ENCODE measurements around the gene SEMA4D.
A peak's percentile ranks its signal among the peaks of the same experiment; 100 is the strongest.
"Not testable (repeated sequence)": the region's sequence is repeated elsewhere in the genome, so short reads cannot be mapped to it uniquely, and the experiment has no call there.

SEMA4D gene

GRCh38 chr9:89353989-89354388 lies 143.9 kb downstream of the SEMA4D start:
- no peak for DNase-seq (ENCODE audit: low read depth in 2 of 2)

GRCh38 chr9:89352874-89353649 lies 144.9 kb downstream of the SEMA4D start:
- DNase-seq (ENCODE audit: low read depth in 2 of 2): no peak

DNA sequence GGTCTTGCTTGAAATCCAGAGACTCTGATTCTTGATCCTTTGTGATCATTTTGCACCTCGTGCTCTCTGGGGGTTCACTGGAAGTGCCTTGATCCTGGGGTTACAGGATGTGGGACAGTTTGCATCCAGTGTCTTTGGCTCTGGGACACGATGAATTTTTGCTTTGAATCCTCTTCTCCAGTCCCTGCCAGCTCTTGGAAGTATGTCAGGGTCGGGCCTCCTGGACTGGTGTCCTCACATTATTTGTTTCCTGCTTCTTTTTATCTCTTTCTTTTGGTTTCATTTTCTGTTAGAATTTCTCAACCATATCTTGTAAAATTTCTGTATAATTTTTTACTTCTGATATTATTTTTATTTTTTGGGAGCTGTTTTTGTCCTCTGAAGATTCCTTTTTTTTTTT lies 145.5 kb downstream of the SEMA4D start:
- DNase-seq (ENCODE audit: low read depth in 2 of 2): no peak

GRCh38 chr9:89351584-89352300 lies 146.2 kb downstream of the SEMA4D start:
- DNase-seq (ENCODE audit: low read depth in 2 of 2): no peak

- no peak for DNase-seq (ENCODE audit: low read depth in 2 of 2)
These were observed 146.8 kb downstream of the SEMA4D start for GRCh38 chr9:89350988-89351557.

DNA sequence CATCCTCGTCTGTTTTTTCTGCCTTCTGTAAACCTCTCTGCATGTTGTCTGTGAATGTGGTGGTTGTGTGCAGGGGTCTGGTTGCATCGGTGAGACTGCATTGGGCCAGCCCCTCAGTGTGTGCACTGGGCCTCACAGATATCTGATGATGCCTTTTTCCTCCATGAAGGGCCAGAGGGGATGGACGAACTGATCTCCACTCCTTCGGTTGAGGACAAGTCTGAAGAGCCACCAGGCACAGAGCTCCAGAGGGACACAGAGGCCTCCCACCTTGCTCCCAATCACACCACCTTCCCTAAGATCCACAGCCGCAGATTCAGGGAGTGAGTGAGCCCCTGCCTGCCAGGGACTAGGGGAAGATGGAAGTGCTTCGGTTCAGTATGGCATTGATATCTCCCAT lies 148.3 kb downstream of the SEMA4D start:
- no peak for DNase-seq (ENCODE audit: low read depth in 2 of 2)

- no peak for DNase-seq (ENCODE audit: low read depth in 2 of 2)
These were observed 150.3 kb downstream of the SEMA4D start for GRCh38 chr9:89347651-89348050.

DNA sequence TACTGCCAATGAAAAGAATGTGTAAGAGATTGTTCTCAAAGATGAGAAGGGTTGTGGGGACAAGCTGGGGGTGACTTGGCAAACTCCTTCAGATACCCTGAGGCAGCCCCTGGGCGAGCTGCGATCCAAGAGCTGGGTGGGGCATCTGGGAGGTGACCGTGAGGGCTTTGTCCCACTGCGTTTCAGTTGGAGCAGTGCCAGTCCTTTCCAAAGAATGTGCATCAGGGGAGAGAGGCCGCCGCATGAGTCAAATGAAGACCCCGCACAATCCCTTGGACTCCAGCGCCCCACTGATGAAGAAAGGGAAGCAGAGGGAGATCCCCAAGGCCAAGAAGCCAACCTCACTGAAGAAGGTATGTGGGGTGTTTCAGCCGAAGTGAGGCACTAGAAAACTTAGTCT lies 151.2 kb downstream of the SEMA4D start:
- DNase-seq (ENCODE audit: low read depth in 2 of 2): no peak

GRCh38 chr9:89345476-89345875 lies 152.4 kb downstream of the SEMA4D start:
- DNase-seq (ENCODE audit: low read depth in 2 of 2): no peak

GRCh38 chr9:89343812-89344211 lies 154.1 kb downstream of the SEMA4D start:
- not testable (repeated sequence) for DNase-seq (ENCODE audit: low read depth in 2 of 2)

DNA sequence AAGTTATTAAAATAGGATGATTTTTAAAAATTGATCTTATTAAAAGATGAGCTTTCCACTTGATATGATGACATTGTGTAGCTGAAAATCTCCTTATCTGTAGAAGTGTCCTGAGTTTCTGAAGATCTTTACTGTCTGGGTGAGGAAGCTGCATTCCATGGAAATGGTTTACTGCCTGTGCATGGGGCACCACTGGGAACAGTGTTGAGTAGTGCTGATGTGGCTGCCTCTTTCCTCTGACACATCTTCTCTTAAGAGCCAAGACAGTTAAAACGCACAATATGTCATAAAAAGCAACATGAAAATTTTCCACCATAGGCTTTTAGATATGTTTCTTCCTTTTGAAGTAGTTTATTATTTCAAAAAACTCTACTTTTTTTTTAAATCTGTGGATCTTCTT lies 155.0 kb downstream of the SEMA4D start:
- no peak for DNase-seq (ENCODE audit: low read depth in 2 of 2)

GRCh38 chr9:89342213-89342612 lies 155.7 kb downstream of the SEMA4D start:
- DNase-seq (ENCODE audit: low read depth in 2 of 2): no peak

GRCh38 chr9:89340332-89340731 lies 157.6 kb downstream of the SEMA4D start:
- no peak for DNase-seq (ENCODE audit: low read depth in 2 of 2)

- DNase-seq (ENCODE audit: low read depth in 2 of 2): no peak
These were observed 158.1 kb downstream of the SEMA4D start for GRCh38 chr9:89339807-89340206.

DNA sequence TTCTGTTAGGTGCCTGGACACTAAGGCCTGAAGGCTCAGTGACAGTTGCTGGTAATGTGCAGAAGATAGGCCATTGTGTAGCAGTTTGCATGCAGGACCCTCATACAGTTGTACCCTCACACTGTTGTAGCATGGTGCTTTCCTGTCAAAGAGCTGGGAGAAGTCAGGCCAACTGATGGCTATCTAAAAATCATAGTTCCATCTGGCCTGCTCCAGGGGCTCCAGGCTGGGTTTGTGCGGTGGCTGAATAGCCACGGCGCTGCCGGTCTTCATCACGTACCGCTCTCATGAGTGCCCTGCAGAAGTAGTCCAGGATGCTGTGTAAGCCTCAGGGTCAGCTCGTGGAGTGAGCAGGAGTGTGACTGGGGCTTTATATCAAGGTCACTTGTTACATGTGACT lies 167.4 kb downstream of the SEMA4D start:
- no peak for DNase-seq (ENCODE audit: low read depth in 2 of 2)

DNA sequence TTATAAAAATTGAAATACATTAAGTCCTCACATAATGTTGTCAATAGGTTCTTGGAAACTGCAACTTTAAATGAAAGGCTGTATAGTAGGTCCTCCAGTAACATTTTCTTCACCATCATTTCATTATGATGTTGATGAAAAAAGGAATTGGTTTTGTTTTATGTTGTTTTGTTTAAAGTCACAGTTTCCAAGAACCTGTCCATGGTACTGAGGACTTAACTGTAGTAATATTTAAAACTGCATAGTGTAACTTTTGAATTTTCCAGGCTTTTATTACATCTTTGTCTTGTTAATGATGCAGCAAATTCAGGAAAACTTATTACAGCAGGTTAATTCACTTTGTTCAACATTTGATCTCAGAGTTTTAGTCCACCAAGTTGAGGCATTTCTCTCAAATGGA lies 168.0 kb downstream of the SEMA4D start:
- no peak for DNase-seq (ENCODE audit: low read depth in 2 of 2)

GRCh38 chr9:89328064-89328463 lies 169.8 kb downstream of the SEMA4D start:
- DNase-seq (ENCODE audit: low read depth in 2 of 2): no peak

GRCh38 chr9:89325733-89326132 lies 172.2 kb downstream of the SEMA4D start:
- DNase-seq (ENCODE audit: low read depth in 2 of 2): no peak

DNA sequence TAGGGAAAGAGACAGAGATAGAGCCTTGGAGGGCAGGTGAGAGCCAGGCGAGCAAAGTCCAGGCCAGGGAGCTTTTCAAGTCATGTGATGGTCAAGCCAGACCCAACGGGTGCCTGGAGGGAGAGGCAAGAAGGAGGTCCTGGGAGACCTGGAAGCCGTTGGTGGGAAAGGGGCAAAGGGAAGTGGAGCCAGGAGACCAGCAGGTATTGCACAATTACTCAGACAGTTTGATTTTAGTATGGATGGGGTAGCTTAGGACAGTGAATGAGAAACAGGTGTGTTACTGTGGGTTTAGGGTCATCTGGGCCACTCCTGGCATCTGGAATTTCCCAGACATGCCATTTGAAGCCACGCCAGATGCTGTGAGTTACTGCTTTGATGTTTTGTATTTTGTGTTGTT lies 174.5 kb downstream of the SEMA4D start:
- no peak for DNase-seq (ENCODE audit: low read depth in 2 of 2)

DNA sequence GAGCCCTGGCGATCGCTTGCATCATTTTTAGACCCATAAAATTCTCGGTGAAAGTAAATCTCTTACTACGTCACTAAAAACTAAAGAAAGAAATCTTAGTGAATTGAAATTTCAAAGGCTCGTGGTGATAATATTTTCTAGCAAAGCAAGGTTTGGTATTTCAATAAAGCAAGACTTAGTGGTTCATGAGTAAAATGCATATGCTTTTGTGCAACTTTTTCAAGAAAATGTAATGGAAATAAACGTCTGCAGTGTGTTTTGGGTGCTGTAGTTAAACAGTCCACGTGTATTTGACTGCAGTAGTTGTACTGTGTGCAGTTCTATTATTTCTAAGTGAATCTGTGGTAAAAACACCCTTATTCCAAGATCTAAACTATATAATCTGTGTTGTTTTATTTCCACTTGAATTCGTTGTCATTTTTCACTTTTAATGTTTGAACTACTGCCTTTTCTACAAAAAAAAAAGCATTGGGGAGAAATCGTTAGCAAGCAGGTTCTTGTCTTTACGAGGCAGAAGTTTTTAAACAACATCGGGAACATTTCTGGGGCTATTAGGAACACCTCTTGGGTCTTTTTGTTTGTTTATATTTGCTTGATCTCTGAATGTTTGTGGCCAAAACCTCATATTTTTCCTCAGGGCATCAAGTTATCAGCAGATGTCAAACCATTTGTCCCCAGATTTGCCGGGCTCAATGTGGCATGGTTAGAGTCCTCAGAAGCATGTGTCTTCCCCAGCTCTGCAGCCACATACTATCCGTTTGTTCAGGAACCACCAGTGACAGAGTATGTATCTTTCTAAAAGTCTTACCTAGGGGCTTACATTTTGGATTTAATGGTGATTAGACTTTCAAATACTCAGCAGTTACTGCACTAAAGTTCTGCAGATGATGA lies 178.7 kb downstream of the SEMA4D start:
- DNase-seq (ENCODE audit: low read depth in 2 of 2): no peak

DNA sequence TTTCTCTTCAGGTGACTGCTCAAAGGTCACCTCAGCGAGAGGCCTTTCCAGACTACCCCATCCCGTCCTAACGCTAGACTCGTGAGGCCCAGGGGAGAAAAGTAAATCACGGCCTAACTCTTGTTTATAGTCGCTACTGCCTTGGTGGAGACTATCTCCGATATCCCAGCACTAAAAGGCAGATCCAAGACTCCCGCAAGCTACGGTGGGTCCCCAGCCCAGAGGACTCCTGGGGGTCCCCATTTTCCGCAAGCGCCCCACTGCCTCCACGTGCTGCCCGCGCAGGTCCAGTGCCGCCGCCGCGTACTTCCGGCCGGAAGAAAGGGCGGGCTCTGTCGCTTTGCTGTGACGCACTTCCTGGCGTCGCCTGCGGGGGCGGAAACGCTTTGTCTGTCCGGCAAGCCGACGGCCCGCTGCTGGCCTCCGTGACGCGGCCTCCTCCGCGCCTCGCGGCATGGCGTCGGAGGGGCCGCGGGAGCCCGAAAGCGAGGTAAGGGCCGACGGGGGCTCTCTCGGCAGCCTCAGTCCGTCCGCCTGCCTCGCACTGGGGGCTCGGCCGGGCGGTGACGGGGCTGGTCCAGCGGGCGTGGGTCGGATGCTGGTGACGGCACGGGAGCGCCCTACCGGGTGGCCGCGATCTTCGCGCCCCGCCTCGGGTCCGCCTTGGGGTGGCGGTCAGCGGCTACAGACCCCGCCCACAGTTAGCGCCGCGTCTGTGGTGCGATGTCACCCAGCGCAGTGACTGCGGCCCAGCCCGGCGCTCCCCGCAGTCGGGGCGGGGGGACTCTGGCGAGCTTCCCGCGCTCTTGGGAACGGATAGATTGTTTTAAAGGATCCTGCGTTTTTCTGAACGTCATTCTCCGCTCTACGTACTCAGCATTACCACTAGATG lies 179.5 kb downstream of the SEMA4D start, which contains the start of gene SECISBP2:
SECISBP2 (plus strand) TSS at position 378 of the 892 bp plus-strand sequence; CDS start at position 455, 77 bp downstream.
- DNase-seq (ENCODE audit: low read depth in 2 of 2): peak; percentile 96
